HL-60 (cell line): Measurements from ENCODE around the gene KRT17.

Experiments
- CTCF ChIP-seq: IDR thresholded peaks from one replicate; pipeline ENCODE4 v1.5.1; 2011; ENCODE audit warnings: low read length, control low read depth, inconsistent platforms; ENCODE audit not compliant: insufficient read depth
- GABPA ChIP-seq: IDR thresholded peaks from 2 replicates; pipeline ENCODE4 v1.6.1; 2012; ENCODE audit warnings: low read depth
- POLR2AphosphoS5 ChIP-seq: IDR thresholded peaks from 2 replicates; pipeline ENCODE4 v1.6.1; 2012; ENCODE audit warnings: low read depth
- REST ChIP-seq: IDR thresholded peaks from 2 replicates; pipeline ENCODE4 v1.6.1; 2012; ENCODE audit warnings: low read depth; ENCODE audit not compliant: insufficient replicate concordance
- SPI1 ChIP-seq: IDR thresholded peaks from 2 replicates; pipeline ENCODE4 v1.6.1; 2012; ENCODE audit warnings: low read depth, mild to moderate bottlenecking, borderline replicate concordance

GRCh38 chr17:41658846-41659245 lies 34.5 kb upstream of the KRT17 start:
- TF ChIP-seq GABPA (no peak), POLR2AphosphoS5 (no peak), CTCF (no peak), REST (no peak), SPI1 (no peak; the same call in 1 of the 2 replicates)
